Mesothelial cell of epicardium (in vitro differentiated cells): Measurements from ENCODE around the gene LRRC8C. TPM values are rescaled to one million over a fixed set of nuclear protein-coding genes. Genes with fewer than 3 reads are reported as not detected.

Experiments used
- DNase-seq, 2 experiments: peaks; one replicate each; pipeline ENCODE4 v3.0.0; 2021; ENCODE audit warnings: low spot score in 2 of 2; ENCODE audit not compliant: unreplicated experiment in 2 of 2
- H3K27ac Mint-ChIP-seq: 2 replicates; pipeline ENCODE4 v1.8.0; 2021; ENCODE audit warnings: mixed read lengths
- H3K27me3 Mint-ChIP-seq: 2 replicates; pipeline ENCODE4 v1.8.0; 2021; ENCODE audit warnings: low read depth, mixed read lengths
- H3K36me3 Mint-ChIP-seq: 2 replicates; pipeline ENCODE4 v1.8.0; 2021; ENCODE audit warnings: mixed read lengths
- H3K4me1 Mint-ChIP-seq: 2 replicates; pipeline ENCODE4 v1.8.0; 2021; ENCODE audit warnings: mixed read lengths
- H3K4me3 Mint-ChIP-seq: 2 replicates; pipeline ENCODE4 v1.8.0; 2021; ENCODE audit warnings: mild to moderate bottlenecking, moderate library complexity, mixed read lengths
- H3K9me3 Mint-ChIP-seq: 2 replicates; pipeline ENCODE4 v1.8.0; 2021; ENCODE audit warnings: mixed read lengths
- total RNA-seq: library from RNA; stranded (reverse); gene quantifications from 3 replicates; pipeline ENCODE4 v1.2.1, GENCODE V29; 2021
- TF ChIP-seq, protein P1 (sequence below): fragments of 200-600 bp; sonication (generic); IDR thresholded peaks from one replicate; pipeline ENCODE4 v1.5.0; 2021; ENCODE audit warnings: antibody characterized with exemption; ENCODE audit not compliant: unreplicated experiment

The LRRC8C gene
- total RNA-seq, 1 donor from 2014 or later = 1.3 TPM

DNA sequence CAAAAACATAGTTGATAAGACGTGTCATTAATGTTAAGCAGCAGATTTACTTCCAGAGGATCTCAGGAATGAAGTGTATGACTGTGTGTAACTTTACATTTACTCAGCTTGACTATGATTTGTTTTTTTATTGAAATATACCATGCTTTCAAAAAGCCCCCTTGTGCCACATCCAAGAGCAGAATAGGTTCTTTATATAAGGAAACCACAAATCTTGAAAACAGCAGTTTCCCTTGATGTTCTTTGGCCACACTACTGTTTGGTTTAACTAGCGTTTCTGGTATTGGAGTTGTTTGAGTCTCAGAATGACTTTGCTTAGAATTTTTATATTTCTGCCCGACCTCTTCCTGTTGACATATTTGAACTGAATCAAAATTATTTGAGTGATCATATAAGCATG lies 25.0 kb downstream of the LRRC8C start:
- TF ChIP-seq, protein P1, sequence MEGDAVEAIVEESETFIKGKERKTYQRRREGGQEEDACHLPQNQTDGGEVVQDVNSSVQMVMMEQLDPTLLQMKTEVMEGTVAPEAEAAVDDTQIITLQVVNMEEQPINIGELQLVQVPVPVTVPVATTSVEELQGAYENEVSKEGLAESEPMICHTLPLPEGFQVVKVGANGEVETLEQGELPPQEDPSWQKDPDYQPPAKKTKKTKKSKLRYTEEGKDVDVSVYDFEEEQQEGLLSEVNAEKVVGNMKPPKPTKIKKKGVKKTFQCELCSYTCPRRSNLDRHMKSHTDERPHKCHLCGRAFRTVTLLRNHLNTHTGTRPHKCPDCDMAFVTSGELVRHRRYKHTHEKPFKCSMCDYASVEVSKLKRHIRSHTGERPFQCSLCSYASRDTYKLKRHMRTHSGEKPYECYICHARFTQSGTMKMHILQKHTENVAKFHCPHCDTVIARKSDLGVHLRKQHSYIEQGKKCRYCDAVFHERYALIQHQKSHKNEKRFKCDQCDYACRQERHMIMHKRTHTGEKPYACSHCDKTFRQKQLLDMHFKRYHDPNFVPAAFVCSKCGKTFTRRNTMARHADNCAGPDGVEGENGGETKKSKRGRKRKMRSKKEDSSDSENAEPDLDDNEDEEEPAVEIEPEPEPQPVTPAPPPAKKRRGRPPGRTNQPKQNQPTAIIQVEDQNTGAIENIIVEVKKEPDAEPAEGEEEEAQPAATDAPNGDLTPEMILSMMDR = no peak
- Mint-ChIP-seq H3K27ac (no peak overlapping the region), H3K4me1 (no peaks in the 10 kb centered on the region), H3K4me3 (no peak overlapping the region), H3K9me3 (peaks cover 9% of the 10 kb centered on the region), H3K27me3 (no peaks in the 10 kb centered on the region), H3K36me3 (no peaks in the 10 kb centered on the region)
- no peak for DNase-seq

- no peaks in the 10 kb centered on the region for H3K27me3 Mint-ChIP-seq
- H3K9me3 Mint-ChIP-seq = peaks cover 19% of the 10 kb centered on the region
- H3K4me3 Mint-ChIP-seq = no peak overlapping the region
- H3K27ac Mint-ChIP-seq = no peak overlapping the region
- H3K4me1 Mint-ChIP-seq = no peaks in the 10 kb centered on the region
- H3K36me3 Mint-ChIP-seq = no peaks in the 10 kb centered on the region
- DNase-seq = no peak
- TF ChIP-seq, protein P1 = no peak
These were observed 26.6 kb downstream of the LRRC8C start for GRCh38 chr1:89659322-89660081.

- H3K9me3 Mint-ChIP-seq = peaks cover 11% of the 10 kb centered on the region
- H3K4me1 Mint-ChIP-seq = no peaks in the 10 kb centered on the region
- H3K27ac Mint-ChIP-seq = no peak overlapping the region
These were observed 27.5 kb downstream of the LRRC8C start for GRCh38 chr1:89660224-89661061.

GRCh38 chr1:89665941-89666340 lies 33.0 kb downstream of the LRRC8C start:
- H3K27ac Mint-ChIP-seq = no peak overlapping the region
- TF ChIP-seq, protein P1 = no peak
- H3K36me3 Mint-ChIP-seq = no peaks in the 10 kb centered on the region
- no peaks in the 10 kb centered on the region for H3K4me1 Mint-ChIP-seq
- H3K9me3 Mint-ChIP-seq = peaks cover 11% of the 10 kb centered on the region
- no peaks in the 10 kb centered on the region for H3K27me3 Mint-ChIP-seq
- H3K4me3 Mint-ChIP-seq = no peak overlapping the region
- DNase-seq = no peak

More at GRCh38 chr1:89660224-89661061, 27.5 kb downstream of the LRRC8C start:
- no peak for DNase-seq
- Mint-ChIP-seq H3K36me3 (no peaks in the 10 kb centered on the region), H3K4me3 (no peak overlapping the region), H3K27me3 (no peaks in the 10 kb centered on the region)
- TF ChIP-seq, protein P1 = no peak

- H3K4me3 Mint-ChIP-seq = no peak overlapping the region
- TF ChIP-seq, protein P1 = no peak
- no peak for DNase-seq
- no peaks in the 10 kb centered on the region for H3K27me3 Mint-ChIP-seq
- peaks cover 11% of the 10 kb centered on the region for H3K9me3 Mint-ChIP-seq
- no peaks in the 10 kb centered on the region for H3K36me3 Mint-ChIP-seq
- H3K27ac Mint-ChIP-seq = no peak overlapping the region
- no peaks in the 10 kb centered on the region for H3K4me1 Mint-ChIP-seq
These were observed 33.7 kb downstream of the LRRC8C start for GRCh38 chr1:89666640-89667039.
